Cardiac fibroblast (primary cell): ENCODE data around the gene GYS2.

ENCODE experiments used
- DNase-seq, 2 donors: peaks; one replicate each; pipeline versions ENCODE4 v3.0.0 to v3.0.0-alpha.2; 2010; ENCODE audit warnings: low read depth in 2 of 2
- H3K4me3 ChIP-seq, 2 donors: replicated peaks in 1 of 2; 1 replicate in 1 of 2; 2 replicates in 1 of 2; pipeline ENCODE4 v1.5.1; 2011; ENCODE audit warnings: low read depth in 2 of 2, low read length in 2 of 2, mild to moderate bottlenecking in 2 of 2, moderate library complexity in 1 of 2
- TF ChIP-seq, protein P1 (sequence below): IDR thresholded peaks from one replicate; pipeline ENCODE4 v1.5.1; 2011; ENCODE audit warnings: low read depth, mild to moderate bottlenecking, low read length, inconsistent platforms

The GYS2 gene

DNA sequence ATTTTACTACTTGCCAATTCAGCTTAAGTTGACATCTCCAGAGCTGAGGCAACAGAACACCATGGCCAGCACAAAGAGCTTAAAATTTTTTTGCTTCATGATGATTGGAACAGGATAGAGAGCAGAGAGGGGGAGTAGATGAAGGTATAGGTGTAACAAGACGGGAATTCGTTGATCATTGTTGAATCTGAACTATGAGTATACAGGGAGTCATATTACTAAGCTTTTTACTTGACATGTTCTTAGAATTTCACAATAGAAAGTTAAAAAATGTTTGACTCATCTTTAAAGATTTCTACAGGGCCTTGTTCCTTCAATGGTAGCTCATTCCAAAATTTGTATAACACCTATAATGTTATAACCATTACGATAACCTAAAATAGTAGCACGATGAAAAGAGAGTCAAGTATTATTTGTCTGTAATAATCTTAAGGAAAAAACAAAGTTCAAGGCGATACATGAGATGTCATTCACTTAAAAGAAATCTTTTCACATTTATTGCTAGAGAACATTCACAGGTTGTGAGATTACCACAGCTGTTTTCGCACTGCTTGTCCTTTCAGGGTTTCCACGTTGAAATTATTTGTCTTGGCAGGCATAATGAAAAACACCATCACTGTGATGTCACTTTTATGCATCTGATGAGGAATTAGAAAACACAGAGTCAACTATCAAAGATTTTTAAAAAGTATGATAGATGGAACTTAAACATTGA is 44.6 kb downstream of the GYS2 start:
- TF ChIP-seq, protein P1, sequence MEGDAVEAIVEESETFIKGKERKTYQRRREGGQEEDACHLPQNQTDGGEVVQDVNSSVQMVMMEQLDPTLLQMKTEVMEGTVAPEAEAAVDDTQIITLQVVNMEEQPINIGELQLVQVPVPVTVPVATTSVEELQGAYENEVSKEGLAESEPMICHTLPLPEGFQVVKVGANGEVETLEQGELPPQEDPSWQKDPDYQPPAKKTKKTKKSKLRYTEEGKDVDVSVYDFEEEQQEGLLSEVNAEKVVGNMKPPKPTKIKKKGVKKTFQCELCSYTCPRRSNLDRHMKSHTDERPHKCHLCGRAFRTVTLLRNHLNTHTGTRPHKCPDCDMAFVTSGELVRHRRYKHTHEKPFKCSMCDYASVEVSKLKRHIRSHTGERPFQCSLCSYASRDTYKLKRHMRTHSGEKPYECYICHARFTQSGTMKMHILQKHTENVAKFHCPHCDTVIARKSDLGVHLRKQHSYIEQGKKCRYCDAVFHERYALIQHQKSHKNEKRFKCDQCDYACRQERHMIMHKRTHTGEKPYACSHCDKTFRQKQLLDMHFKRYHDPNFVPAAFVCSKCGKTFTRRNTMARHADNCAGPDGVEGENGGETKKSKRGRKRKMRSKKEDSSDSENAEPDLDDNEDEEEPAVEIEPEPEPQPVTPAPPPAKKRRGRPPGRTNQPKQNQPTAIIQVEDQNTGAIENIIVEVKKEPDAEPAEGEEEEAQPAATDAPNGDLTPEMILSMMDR = no peak
- no peak overlapping the region for H3K4me3 ChIP-seq
- peak; percentile 69 to 95 for DNase-seq

DNA sequence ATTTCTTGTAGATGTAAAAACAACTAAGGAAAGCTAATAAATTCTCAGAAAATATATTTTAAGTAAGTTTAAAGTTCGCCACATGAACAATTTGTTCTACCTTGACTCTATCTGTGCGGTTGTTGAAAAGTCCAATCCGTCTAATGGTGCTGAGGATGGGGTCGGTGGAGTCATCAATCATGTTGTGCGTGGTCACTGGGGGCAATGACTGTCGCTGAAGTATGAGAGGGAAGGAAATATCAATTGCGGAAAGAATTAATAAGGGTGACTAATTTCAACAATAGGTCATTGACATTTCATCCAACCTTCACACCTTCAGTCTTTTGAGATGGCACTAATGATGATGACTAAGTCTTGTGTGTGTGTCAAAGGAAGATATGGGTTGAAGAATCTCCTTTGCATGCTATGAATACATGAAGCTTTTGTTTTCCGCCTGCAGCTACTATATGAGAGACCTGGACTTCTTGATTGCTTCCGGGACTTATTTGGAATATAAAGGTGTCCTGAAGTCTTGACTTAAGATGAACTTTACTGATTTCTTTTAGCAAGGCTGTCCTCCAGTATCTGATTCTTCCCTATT is 46.5 kb downstream of the GYS2 start:
- TF ChIP-seq, protein P1 = no peak
- no peak for DNase-seq
- no peak overlapping the region for H3K4me3 ChIP-seq

DNA sequence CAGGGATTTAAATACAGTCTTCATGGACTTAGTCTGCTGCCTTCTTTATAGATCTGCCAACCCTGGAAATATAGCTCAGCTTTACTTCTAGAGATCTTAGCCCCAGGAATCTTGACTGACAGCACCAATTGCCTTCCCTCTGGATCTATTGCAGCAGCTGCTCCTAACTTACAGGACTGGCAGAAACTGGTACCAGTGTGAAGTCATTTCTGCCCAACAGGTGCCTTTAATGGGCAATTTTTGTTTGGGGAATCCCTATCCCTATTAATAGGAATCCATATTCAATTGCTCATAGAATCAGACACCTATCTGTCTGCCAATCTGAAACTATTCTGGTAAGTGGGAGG is 51.3 kb downstream of the GYS2 start:
- H3K4me3 ChIP-seq = no peak overlapping the region
- no peak for DNase-seq
- TF ChIP-seq, protein P1 = no peak

DNA sequence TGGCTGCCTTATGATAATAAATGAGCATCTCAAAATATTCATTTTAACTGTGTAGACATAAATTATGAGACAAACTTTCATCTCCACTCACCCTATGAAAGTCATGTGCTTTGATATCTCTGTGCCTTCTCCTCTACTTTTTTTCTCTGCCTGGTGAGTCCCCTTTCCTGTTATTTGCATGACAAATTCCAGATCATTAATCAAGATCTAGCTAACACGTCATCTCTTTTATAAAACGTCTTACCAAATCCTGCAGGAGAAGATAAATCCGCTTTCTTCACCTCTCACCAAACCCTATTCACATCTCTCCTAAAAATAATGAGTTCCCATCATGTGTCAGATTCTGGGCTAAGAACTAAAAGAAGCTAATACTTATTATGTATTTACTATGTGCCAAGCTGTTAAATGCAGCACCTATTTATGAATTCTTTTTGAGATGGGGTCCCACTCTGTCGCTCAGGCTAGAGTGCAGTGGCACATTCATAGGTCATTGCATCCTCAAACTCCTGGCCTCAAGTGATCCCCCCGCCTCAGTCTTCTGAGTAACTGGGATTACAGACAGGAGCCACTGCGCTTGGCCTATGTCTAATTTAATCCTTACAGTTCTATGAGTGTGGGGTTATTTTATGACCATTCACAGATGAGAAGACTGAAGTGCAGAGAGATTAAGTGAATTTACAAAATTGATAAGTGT is 51.9 kb downstream of the GYS2 start:
- TF ChIP-seq, protein P1 = no peak
- no peak overlapping the region for H3K4me3 ChIP-seq
- no peak for DNase-seq

DNA sequence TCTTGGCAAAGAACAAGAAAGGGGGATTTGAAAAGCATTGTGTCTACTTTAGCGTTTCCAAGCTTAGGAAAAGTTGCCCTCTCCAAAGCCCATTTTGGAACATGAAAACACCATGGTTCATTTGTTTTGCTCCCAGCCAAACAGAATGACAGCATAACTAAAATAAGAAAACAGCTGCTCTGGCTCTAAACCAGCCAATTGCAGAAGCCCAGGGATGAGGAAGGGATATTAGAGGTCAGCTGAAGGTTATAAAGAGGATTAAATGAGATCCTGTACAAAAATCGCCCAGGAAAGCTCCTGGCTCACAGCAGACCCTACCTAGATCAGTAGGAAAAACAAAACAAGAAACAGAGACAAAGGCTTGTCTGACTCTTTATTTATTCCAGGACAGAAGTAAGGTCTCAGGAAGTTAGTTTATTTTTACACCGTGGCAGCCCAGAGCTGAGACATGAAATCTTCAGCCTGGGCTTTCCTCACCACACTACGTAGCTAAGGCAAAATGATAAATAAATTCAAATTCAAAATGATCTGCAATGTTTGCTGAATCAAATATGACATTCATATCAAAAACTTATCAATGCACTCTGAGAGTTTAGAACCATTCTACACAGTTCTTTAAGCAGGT is 52.7 kb downstream of the GYS2 start:
- TF ChIP-seq, protein P1 = no peak
- no peak overlapping the region for H3K4me3 ChIP-seq
- peak; percentile 4 to 32 for DNase-seq

DNA sequence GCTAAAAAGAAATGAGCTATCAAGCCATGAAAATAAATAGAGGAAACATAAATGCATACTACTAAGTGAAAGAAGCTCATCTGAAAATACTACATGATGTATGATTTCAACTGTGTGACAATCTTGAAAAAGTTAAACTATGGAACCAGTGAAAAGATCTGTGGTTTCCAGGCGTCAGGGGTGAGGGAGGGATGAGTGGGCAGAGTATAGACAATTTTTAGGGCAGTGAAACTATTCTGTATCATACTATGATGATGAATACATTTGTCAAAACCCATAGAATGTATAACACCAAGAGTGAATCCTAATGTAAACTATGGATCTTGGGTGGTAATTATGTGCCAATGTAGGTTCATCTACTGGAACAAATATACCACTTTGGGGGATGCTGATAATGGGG is 57.2 kb downstream of the GYS2 start:
- no peak for DNase-seq
- no peak overlapping the region for H3K4me3 ChIP-seq
- TF ChIP-seq, protein P1 = no peak
